Adrenal gland (tissue), 5 donors: ENCODE results near the gene CDH6.

ENCODE experiments used
- POLR2A ChIP-seq, 2 donors: fragments of 450-650 bp; IDR thresholded peaks; one replicate each; pipeline ENCODE4 v1.6.1; 2017; ENCODE audit warnings: antibody characterized with exemption in 2 of 2, mild to moderate bottlenecking in 2 of 2, moderate library complexity in 1 of 2
- TF ChIP-seq, protein P1 (sequence below), 6 experiments: fragments of 450-650 bp in 4 of 6; fragments of 200-600 bp in 2 of 6; sonication (generic) in 1 of 6; IDR thresholded peaks; 1 replicate in 5 of 6; 2 replicates in 1 of 6; pipeline versions ENCODE4 v1.5.1 to v1.8.0; 2016 to 2021; ENCODE audit warnings: antibody characterized with exemption in 6 of 6, mild to moderate bottlenecking in 2 of 6, moderate library complexity in 1 of 6
- donor health status: DM: no; HTN: no; CAD: no.

DNA sequence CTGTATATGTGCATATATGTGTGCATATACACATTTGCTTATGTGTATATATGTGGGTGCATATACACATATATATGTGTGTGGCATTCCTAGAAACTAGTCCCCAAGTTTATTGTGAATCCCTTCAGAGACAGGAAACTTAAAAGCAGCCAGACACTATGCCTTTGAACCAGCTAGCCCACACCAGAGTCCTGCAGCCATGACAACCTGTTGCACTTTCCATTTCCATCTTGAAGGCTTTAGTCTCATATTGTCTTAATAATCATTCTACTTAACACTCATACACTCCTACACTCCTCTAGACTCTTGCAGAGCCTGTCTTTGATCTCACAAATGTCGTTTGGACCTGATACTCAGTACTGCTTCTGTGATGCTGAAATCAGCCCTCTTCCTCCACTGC, 34.8 kb upstream of the CDH6 start:
- TF ChIP-seq, protein P1, sequence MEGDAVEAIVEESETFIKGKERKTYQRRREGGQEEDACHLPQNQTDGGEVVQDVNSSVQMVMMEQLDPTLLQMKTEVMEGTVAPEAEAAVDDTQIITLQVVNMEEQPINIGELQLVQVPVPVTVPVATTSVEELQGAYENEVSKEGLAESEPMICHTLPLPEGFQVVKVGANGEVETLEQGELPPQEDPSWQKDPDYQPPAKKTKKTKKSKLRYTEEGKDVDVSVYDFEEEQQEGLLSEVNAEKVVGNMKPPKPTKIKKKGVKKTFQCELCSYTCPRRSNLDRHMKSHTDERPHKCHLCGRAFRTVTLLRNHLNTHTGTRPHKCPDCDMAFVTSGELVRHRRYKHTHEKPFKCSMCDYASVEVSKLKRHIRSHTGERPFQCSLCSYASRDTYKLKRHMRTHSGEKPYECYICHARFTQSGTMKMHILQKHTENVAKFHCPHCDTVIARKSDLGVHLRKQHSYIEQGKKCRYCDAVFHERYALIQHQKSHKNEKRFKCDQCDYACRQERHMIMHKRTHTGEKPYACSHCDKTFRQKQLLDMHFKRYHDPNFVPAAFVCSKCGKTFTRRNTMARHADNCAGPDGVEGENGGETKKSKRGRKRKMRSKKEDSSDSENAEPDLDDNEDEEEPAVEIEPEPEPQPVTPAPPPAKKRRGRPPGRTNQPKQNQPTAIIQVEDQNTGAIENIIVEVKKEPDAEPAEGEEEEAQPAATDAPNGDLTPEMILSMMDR (IDR thresholded peaks at IDR 0.05), result no peak
- TF ChIP-seq POLR2A (IDR thresholded peaks at IDR 0.05), result no peak
